SK-N-SH (cell line): ENCODE data around the gene IGF1R. TPM values are rescaled to one million over a fixed set of nuclear protein-coding genes. Genes with fewer than 3 reads are reported as not detected.

ENCODE experiments used
- CTCF ChIA-PET: fragments of 300-600, 350-600 bp; formaldehyde crosslinking; extraction: SDS; loops from one replicate; lab custom pipeline; 2021; lab: Yijun Ruan, JAX
- POLR2A ChIA-PET: fragments of 350-600 bp; sonication (Branson Sonifier 250); formaldehyde crosslinking; extraction: SDS; loops from one replicate; lab custom pipeline; 2020; ENCODE audit warnings: antibody characterized with exemption, inconsistent platforms; lab: Yijun Ruan, JAX
- DNase-seq: peaks from one replicate; pipeline ENCODE4 v3.0.0; 2012
- H2AFZ ChIP-seq: fragments of 200-600 bp; sonication (generic); 2 replicates; pipeline ENCODE4 v1.8.1; 2016; ENCODE audit warnings: antibody characterized with exemption, mild to moderate bottlenecking, low read depth
- H3F3A ChIP-seq: fragments of 200-600 bp; sonication (generic); replicated peaks from 2 replicates; pipeline ENCODE3; 2016; ENCODE audit warnings: antibody characterized with exemption, mild to moderate bottlenecking; ENCODE audit not compliant: insufficient read depth
- H3K27ac ChIP-seq, 2 experiments: fragments of 200-500 bp in 1 of 2; fragments of 200-600 bp in 1 of 2; sonication (Bioruptor generic) in 1 of 2; sonication (generic), shearing (Covaris generic) in 1 of 2; 2 replicates each; pipeline versions ENCODE4 v1.5.1 to v1.6.1; 2014 to 2016; ENCODE audit warnings: low read depth in 2 of 2, inconsistent platforms in 1 of 2, low read length in 1 of 2, mild to moderate bottlenecking in 1 of 2, mixed read lengths in 1 of 2
- H3K27me3 ChIP-seq: fragments of 200-600 bp; sonication (generic), shearing (Covaris generic); 2 replicates; pipeline ENCODE4 v1.6.1; 2016; ENCODE audit warnings: mixed run types; ENCODE audit not compliant: insufficient read depth
- H3K36me3 ChIP-seq, 2 experiments: fragments of 200-500 bp in 1 of 2; fragments of 200-600 bp in 1 of 2; sonication (Bioruptor generic) in 1 of 2; sonication (generic) in 1 of 2; replicated peaks in 1 of 2; 2 replicates each; pipeline versions ENCODE3 to v1.5.1; 2014 to 2016; ENCODE audit warnings: low read length in 1 of 2, mild to moderate bottlenecking in 1 of 2; ENCODE audit not compliant: insufficient read depth in 2 of 2, control insufficient read depth in 1 of 2
- H3K4me1 ChIP-seq, 2 experiments: fragments of 200-500 bp in 1 of 2; fragments of 200-600 bp in 1 of 2; sonication (Bioruptor generic) in 1 of 2; sonication (generic), shearing (Covaris generic) in 1 of 2; 2 replicates each; pipeline versions ENCODE4 v1.5.1 to v1.6.1; 2014 to 2016; ENCODE audit warnings: low read depth in 1 of 2, low read length in 1 of 2, mixed run types in 1 of 2; ENCODE audit not compliant: insufficient read depth in 2 of 2, control insufficient read depth in 1 of 2
- H3K4me2 ChIP-seq: fragments of 200-600 bp; sonication (generic), shearing (Covaris generic); 2 replicates; pipeline ENCODE4 v1.6.1; 2017; ENCODE audit warnings: mixed run types
- H3K4me3 ChIP-seq, 2 experiments: fragments of 200-500 bp in 1 of 2; fragments of 200-600 bp in 1 of 2; sonication (Bioruptor generic) in 1 of 2; sonication (generic), shearing (Covaris generic) in 1 of 2; 2 replicates each; pipeline versions ENCODE4 v1.5.1 to v1.8.1; 2014 to 2016; ENCODE audit warnings: low read depth in 2 of 2, inconsistent platforms in 1 of 2, low read length in 1 of 2, mild to moderate bottlenecking in 1 of 2, mixed read lengths in 1 of 2, moderate library complexity in 1 of 2
- H3K79me2 ChIP-seq: fragments of 200-600 bp; sonication (generic); 2 replicates; pipeline ENCODE4 v1.8.1; 2017; ENCODE audit warnings: mild to moderate bottlenecking; ENCODE audit not compliant: insufficient read depth
- H3K9ac ChIP-seq: fragments of 200-600 bp; sonication (generic); 2 replicates; pipeline ENCODE4 v1.6.1; 2017; ENCODE audit warnings: mixed run types
- H3K9me2 ChIP-seq: fragments of 200-600 bp; sonication (generic); 2 replicates; pipeline ENCODE4 v1.6.1; 2017; ENCODE audit warnings: mixed run types
- H3K9me3 ChIP-seq: fragments of 200-600 bp; sonication (generic); 2 replicates; pipeline ENCODE4 v1.6.1; 2017; ENCODE audit warnings: mixed run types, mild to moderate bottlenecking, moderate library complexity
- H4K20me1 ChIP-seq: fragments of 200-600 bp; sonication (generic); 2 replicates; pipeline ENCODE4 v1.6.1; 2017; ENCODE audit warnings: mild to moderate bottlenecking, mixed run types; ENCODE audit not compliant: insufficient read depth
- CHD2 ChIP-seq: fragments of 150-350 bp; IDR thresholded peaks from 2 replicates; pipeline ENCODE4 v1.6.1; 2018; ENCODE audit warnings: low read length; ENCODE audit not compliant: partially characterized antibody
- ELF1 ChIP-seq: IDR thresholded peaks from 2 replicates; pipeline ENCODE4 v1.4.0; 2012
- EP300 ChIP-seq, 2 experiments: IDR thresholded peaks; 2 replicates each; pipeline versions ENCODE4 v1.4.0 to v1.6.1; 2012; ENCODE audit warnings: borderline replicate concordance in 1 of 2, low read depth in 1 of 2, low read length in 1 of 2
- EZH2phosphoT487 ChIP-seq: fragments of 200-600 bp; sonication (generic); IDR thresholded peaks from 2 replicates; pipeline ENCODE4 v1.6.1; 2017; ENCODE audit warnings: low read depth, mixed run types, mild to moderate bottlenecking, antibody characterized with exemption, moderate library complexity, borderline replicate concordance
- FOSL2 ChIP-seq: IDR thresholded peaks from 2 replicates; pipeline ENCODE4 v1.4.0; 2012; ENCODE audit warnings: low read depth, mild to moderate bottlenecking, moderate library complexity, borderline replicate concordance
- GABPA ChIP-seq: IDR thresholded peaks from 2 replicates; pipeline ENCODE4 v1.4.0; 2012; ENCODE audit warnings: low read depth, mild to moderate bottlenecking
- GATA2 ChIP-seq: sonication (generic); formaldehyde crosslinking; IDR thresholded peaks from 2 replicates; pipeline ENCODE4 v1.5.0; 2020; ENCODE audit warnings: mild to moderate bottlenecking, missing genetic modification reagents
- IRF3 ChIP-seq: fragments of 150-350 bp; IDR thresholded peaks from 2 replicates; pipeline ENCODE4 v1.6.1; 2016; ENCODE audit warnings: mild to moderate bottlenecking, low read depth, low read length
- JUND ChIP-seq: IDR thresholded peaks from 2 replicates; pipeline ENCODE4 v1.4.0; 2012
- MAX ChIP-seq: IDR thresholded peaks from 2 replicates; pipeline ENCODE4 v1.4.0; 2012; ENCODE audit warnings: low read depth
- PBX3 ChIP-seq: IDR thresholded peaks from 2 replicates; pipeline ENCODE4; 2012
- POLR2AphosphoS5 ChIP-seq: IDR thresholded peaks from 2 replicates; pipeline ENCODE4 v1.6.1; 2012; ENCODE audit warnings: low read depth, low read length
- RAD21 ChIP-seq: IDR thresholded peaks from 2 replicates; pipeline ENCODE4 v1.6.1; 2012; ENCODE audit warnings: mild to moderate bottlenecking, low read length
- RCOR1 ChIP-seq: fragments of 150-350 bp; IDR thresholded peaks from 2 replicates; pipeline ENCODE4 v1.6.1; 2017; ENCODE audit warnings: antibody characterized with exemption, low read length
- REST ChIP-seq: IDR thresholded peaks from 2 replicates; pipeline ENCODE4 v1.6.1; 2012; ENCODE audit warnings: mild to moderate bottlenecking, low read depth, low read length, moderate library complexity
- RFX5 ChIP-seq: IDR thresholded peaks from 2 replicates; pipeline ENCODE4 v1.6.1; 2012; ENCODE audit warnings: mild to moderate bottlenecking, improper control_type of control experiment, low read length
- RXRA ChIP-seq: IDR thresholded peaks from 2 replicates; pipeline ENCODE4 v1.4.0; 2012; ENCODE audit warnings: low read depth, mild to moderate bottlenecking, borderline replicate concordance
- SIN3A ChIP-seq: IDR thresholded peaks from 2 replicates; pipeline ENCODE4 v1.6.1; 2012; ENCODE audit warnings: low read depth, mild to moderate bottlenecking, low read length, moderate library complexity, borderline replicate concordance
- SMC3 ChIP-seq: IDR thresholded peaks from 2 replicates; pipeline ENCODE4 v1.6.1; 2012; ENCODE audit warnings: low read depth, low read length, improper control_type of control experiment
- TCF12 ChIP-seq: IDR thresholded peaks from 2 replicates; pipeline ENCODE4 v1.4.0; 2012
- USF1 ChIP-seq: IDR thresholded peaks from 2 replicates; pipeline ENCODE4 v1.4.0; 2012; ENCODE audit warnings: low read depth, borderline replicate concordance
- WGBS: methylation state at CpG from one replicate; pipeline ENCODE4 v1.1.6; 2017; ENCODE audit warnings: low lambda C conversion rate; 5-methylcytosine and 5-hydroxymethylcytosine counted together
- polyA plus RNA-seq, 3 experiments: library from polyadenylated mRNA; depleted of rRNA; stranded (reverse); fragments of >200 nt; gene quantifications; 2 replicates each; pipeline ENCODE4 v1.2.3, GENCODE V29; 2012

Gene IGF1R
- polyA plus RNA-seq, 1 of the 3 experiments (the other 2 are of a cell fraction) = 9.5 TPM

- WGBS = 31% methylated on average over 5 of the region's 5 CpGs
- Histone ChIP-seq H3K9ac (no peak overlapping the region), H3K79me2 (peaks cover 96% of the 10 kb centered on the region), H4K20me1 (peaks cover 63% of the 10 kb centered on the region), H3K9me2 (no peaks in the 10 kb centered on the region), H3K27me3 (no peaks in the 10 kb centered on the region), H3F3A (peaks cover 4% of the 10 kb centered on the region), H3K4me3 (no peak overlapping the region), H3K27ac (peak overlapping the region; percentile 14 to 30; a peak in 2 of 4 replicates), H3K4me2 (peak overlapping the region; percentile 33; the same call in 1 of the 2 replicates), H3K9me3 (no peaks in the 10 kb centered on the region), H3K4me1 (peaks cover 8 to 28% of the 10 kb centered on the region in 2 experiments; a peak in 3 of 4 replicates), H3K36me3 (no peaks in the 10 kb centered on the region), H2AFZ (no peak overlapping the region)
- POLR2A ChIA-PET = no interaction called here
- CTCF ChIA-PET = interaction anchor here (1.0 to 2.3 kb wide), 5 partner anchors 30 to 170 kb away, joined by 3 to 6 read pairs (median 3); no protein-coding TSS in a partner anchor
- TF ChIP-seq SMC3 = no peak
- TF ChIP-seq JUND = peak; percentile 47
- no peak for TF ChIP-seq ELF1
- no peak for TF ChIP-seq USF1
- no peak for TF ChIP-seq REST
- TF ChIP-seq RXRA = 0 out of 2 replicates have a peak, but pooled peaks have one; percentile 34
- TF ChIP-seq EZH2phosphoT487 = no peak
- no peak for TF ChIP-seq RCOR1
- peak; percentile 72 for TF ChIP-seq GATA2 (CRISPR knock-in tag)
- TF ChIP-seq CHD2 = no peak
- peak; percentile 65 for TF ChIP-seq FOSL2
- TF ChIP-seq RAD21 = no peak
- no peak for TF ChIP-seq IRF3
- TF ChIP-seq SIN3A = no peak
- TF ChIP-seq MAX = no peak
- peak; percentile 62 for TF ChIP-seq PBX3
- TF ChIP-seq POLR2AphosphoS5 = no peak
- TF ChIP-seq GABPA = no peak
- peak; percentile 80 for TF ChIP-seq TCF12
- TF ChIP-seq RFX5 = no peak
- TF ChIP-seq EP300 (IDR thresholded peaks at IDR 0.05; ENCODE audit: borderline replicate concordance in 1 of 2, low read depth in 1 of 2, low read length in 1 of 2) = peak; percentile 20 to 25; a peak in 2 of 4 replicates
- DNase-seq = peak; percentile 73
Observed at GRCh38 chr15:98689431-98689861, 41.1 kb downstream of the IGF1R start.
